Spleen (tissue), 7 donors: ENCODE results near the gene DIRAS1.

ENCODE experiments used
- CTCF ChIP-seq, 11 experiments: fragments of 200-600 bp in 7 of 11; fragments of 450-650 bp in 4 of 11; sonication (generic) in 4 of 11; IDR thresholded peaks in 8 of 11; conservative IDR thresholded peaks in 3 of 11; 1 replicate in 7 of 11; 2 replicates in 4 of 11; pipeline versions ENCODE4 v1.4.0 to v1.8.0; 2016 to 2021; ENCODE audit warnings: antibody characterized with exemption in 11 of 11, inconsistent platforms in 4 of 11, mild to moderate bottlenecking in 1 of 11
- POLR2A ChIP-seq, 3 donors: fragments of 450-650 bp; IDR thresholded peaks; one replicate each; pipeline ENCODE4 v1.5.1; 2017; ENCODE audit warnings: antibody characterized with exemption in 3 of 3, mild to moderate bottlenecking in 1 of 3
- donor health status: DM: no; HTN: no; CAD: no; lungs with moderate emphysema.
- donor health status: DM: no; HTN: no; CAD: no.
- donor health status: DM: no; HTN: no; CAD: no.

DNA sequence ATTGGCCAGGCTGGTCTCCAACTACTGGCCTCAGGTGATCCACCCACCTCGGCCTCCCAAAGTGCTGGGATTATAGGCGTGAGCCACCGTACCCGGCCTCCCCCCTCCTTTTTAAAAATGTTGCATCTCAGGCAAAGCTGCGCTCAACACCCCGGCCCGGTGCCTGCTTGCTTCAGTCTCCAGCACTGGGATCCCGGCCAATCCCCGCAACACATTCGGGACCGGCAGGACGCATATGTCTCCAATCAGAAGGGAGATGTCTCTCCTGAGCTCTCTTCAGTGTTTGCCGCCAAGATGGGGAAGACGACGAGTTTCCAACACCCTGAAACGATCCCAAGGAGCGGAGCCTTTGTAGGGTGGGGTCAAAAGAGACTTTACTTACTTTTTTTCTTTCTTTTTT lies 34.8 kb downstream of the DIRAS1 start:
- TF ChIP-seq CTCF (IDR thresholded peaks at IDR 0.05 in 8 of 11, conservative IDR thresholded peaks at IDR 0.05 in 3 of 11) = no peak
- no peak for TF ChIP-seq POLR2A (IDR thresholded peaks at IDR 0.05)
